OCI-LY1 (cell line): ENCODE measurements around the gene BNIP5.

Experiments used
- EZH2 ChIP-seq: fragments of 200-600 bp; sonication (generic), shearing (Covaris generic); IDR thresholded peaks from 2 replicates; pipeline ENCODE4 v1.8.0; 2017; ENCODE audit warnings: borderline replicate concordance, mixed run types, mild to moderate bottlenecking, antibody characterized with exemption, low read length, moderate library complexity, mixed read lengths
- TF ChIP-seq, protein P1 (sequence below): fragments of 200-600 bp; sonication (generic), shearing (Covaris generic); IDR thresholded peaks from 2 replicates; pipeline ENCODE4 v1.5.1; 2017; ENCODE audit warnings: mild to moderate bottlenecking, antibody characterized with exemption, low read length, moderate library complexity, mixed read lengths

DNA sequence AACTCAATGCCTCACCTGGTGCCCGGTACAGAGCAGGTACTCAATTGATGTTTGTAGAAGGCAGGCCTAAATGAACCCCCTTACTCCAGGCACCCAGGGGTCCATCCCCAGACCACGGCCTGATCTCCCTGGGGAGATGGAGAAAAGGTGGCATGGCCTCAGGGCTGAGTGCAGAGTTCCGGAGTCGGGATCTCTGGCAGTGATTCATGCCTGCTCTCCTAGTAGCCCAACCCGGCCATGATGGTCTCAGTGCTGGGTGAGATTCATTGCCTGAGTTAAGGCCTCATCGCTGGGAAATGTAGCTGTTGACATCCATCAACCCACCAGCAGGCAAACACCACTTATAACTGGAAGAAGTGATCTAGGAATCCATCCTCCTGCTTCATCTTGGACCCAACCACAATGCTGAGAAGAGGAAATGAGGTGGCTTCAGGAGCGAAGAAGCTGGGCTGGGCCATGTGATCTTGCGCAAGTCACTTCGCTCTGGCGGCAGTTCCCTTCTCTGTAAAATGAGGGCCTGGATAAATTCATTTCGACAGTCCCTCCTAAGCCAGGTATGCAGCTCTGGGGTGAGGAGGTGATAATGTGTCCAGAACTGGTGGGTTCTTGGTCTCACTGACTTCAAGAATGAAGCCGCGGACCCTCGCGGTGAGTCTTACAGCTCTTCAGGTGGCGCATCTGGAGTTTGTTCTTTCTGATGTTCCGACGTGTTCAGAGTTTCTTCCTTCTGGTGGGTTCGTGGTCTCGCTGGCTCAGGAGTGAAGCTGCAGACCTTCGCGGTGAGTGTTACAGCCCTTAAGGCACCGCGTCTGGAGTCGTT, 26.1 kb upstream of the BNIP5 start:
- TF ChIP-seq EZH2: no peak
- TF ChIP-seq, protein P1, sequence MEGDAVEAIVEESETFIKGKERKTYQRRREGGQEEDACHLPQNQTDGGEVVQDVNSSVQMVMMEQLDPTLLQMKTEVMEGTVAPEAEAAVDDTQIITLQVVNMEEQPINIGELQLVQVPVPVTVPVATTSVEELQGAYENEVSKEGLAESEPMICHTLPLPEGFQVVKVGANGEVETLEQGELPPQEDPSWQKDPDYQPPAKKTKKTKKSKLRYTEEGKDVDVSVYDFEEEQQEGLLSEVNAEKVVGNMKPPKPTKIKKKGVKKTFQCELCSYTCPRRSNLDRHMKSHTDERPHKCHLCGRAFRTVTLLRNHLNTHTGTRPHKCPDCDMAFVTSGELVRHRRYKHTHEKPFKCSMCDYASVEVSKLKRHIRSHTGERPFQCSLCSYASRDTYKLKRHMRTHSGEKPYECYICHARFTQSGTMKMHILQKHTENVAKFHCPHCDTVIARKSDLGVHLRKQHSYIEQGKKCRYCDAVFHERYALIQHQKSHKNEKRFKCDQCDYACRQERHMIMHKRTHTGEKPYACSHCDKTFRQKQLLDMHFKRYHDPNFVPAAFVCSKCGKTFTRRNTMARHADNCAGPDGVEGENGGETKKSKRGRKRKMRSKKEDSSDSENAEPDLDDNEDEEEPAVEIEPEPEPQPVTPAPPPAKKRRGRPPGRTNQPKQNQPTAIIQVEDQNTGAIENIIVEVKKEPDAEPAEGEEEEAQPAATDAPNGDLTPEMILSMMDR: no peak
